ENCODE results near the gene FREM2.

The FREM2 gene

DNA sequence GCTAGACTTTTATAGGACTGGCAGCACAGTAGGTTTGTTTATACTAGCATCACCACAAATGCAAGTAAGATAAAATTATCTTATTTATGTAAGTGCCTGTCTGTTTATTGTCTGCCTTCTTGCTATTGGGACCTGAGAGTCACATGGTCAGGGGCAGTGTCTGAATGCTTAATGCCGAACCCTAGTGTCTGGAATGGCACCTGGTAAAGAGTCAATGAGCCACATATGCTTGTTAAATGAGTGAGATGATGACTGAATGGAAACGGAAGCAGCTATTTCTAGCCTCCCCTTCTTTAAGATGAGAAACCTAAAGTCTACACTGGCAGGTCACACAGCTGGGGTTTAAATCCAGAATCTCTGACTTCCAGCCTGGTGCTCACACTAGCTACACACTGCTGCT lies 211.6 kb downstream of the FREM2 start:
- no peak for DNase-seq (ENCODE audit: low read depth in 2 of 2)

GRCh38 chr13:38899571-38899970 lies 212.7 kb downstream of the FREM2 start:
- DNase-seq (ENCODE audit: low read depth in 2 of 2): no peak

GRCh38 chr13:38900188-38900587 lies 213.3 kb downstream of the FREM2 start:
- no peak for DNase-seq (ENCODE audit: low read depth in 2 of 2)

DNA sequence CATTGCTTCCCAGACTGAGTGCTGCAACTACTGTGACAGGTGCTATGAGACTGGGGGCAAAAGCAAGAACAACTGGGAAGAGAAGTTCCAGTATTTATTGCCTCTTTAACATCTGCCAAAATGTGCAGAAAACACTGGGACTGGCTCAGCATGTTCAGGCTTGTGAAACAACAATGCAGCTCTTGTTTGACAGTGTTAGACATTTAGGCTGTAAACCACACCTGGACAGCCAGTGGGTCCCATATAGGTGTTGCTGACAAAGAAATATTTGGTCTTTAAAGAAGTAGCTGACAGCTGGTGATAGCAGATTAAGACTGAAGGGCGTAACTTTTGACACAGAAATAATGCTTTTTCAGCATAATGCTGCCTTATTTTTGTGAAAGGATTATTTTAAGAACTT lies 215.7 kb downstream of the FREM2 start:
- no peak for DNase-seq (ENCODE audit: low read depth in 2 of 2)

DNA sequence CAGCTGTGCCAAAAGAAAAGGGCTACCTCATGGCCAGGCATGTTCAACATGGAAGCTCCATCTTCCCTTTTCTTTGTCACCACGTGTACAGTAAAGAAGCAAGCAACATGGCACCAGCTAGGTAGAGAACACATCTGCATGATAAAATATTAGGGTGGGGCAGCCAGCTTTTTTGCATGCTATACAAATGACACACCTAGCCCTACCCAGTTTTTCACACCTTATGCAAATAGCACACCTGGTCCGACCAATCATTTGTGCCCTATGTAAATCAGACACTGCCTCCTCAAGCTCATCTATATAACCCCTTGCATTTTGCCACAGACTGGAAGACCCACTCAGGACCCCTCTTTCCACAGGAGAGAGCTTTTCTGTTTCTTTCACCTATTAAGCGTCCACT lies 218.2 kb downstream of the FREM2 start:
- no peak for DNase-seq (ENCODE audit: low read depth in 2 of 2)

GRCh38 chr13:38905861-38906260 lies 219.0 kb downstream of the FREM2 start:
- DNase-seq (ENCODE audit: low read depth in 2 of 2): no peak

- no peak for DNase-seq (ENCODE audit: low read depth in 2 of 2)
Observed at GRCh38 chr13:38908574-38908973, 221.7 kb downstream of the FREM2 start.

DNA sequence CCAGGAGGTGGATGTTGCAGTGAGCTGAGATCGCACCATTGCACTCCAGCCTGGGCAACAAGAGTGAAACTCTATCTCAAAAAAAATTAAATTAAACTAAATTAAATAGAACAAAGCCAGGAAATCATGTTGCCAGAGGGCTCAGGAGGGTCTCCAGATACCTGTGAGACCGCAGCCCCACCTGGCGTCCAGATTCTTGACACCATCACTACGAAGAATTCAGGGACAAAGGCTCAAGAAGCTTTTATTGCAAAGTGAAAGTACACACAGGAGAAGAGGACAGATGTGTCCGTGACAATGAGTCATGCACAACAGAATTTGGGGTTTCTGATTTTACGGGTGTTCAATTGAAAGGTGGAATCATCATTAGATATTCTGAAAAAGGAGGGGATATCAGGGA lies 227.2 kb downstream of the FREM2 start:
- no peak for DNase-seq (ENCODE audit: low read depth in 2 of 2)

- DNase-seq (ENCODE audit: low read depth in 2 of 2): no peak
Observed at GRCh38 chr13:38921081-38921480, 234.2 kb downstream of the FREM2 start.

DNA sequence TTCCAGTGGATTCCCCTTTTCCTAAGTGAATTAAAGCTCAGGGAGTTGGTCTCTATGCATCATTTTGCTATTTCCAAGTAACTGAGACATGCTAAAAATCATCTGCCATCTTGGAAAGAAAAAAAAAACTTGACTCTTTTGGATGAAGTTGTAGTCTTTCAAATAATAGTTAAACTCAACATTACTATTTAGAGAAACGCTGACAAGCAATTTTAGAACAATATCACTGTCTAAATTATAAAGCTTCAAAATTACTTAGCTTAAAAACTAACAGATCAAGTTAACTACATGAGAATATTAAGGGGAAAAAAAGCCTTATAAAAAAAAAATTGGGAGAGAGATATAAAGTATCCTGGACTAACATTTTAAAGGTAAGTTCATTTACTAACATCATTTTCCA lies 235.3 kb downstream of the FREM2 start:
- DNase-seq (ENCODE audit: low read depth in 2 of 2): no peak

- no peak for DNase-seq (ENCODE audit: low read depth in 2 of 2)
Observed at GRCh38 chr13:38933786-38934185, 246.9 kb downstream of the FREM2 start.
